Measurements from ENCODE around the gene DNHD1. TPM values are rescaled to one million over a fixed set of nuclear protein-coding genes. Genes with fewer than 3 reads are reported as not detected.

The DNHD1 gene
- total and polyA plus RNA-seq, 2 of the 13 experiments (the other 11 are each of a cell fraction or from before 2014, with no cell fraction given): 2.7 to 9.3 TPM

- no peak for TF ChIP-seq ZBTB3 (CRISPR knock-in tag; IDR thresholded peaks at IDR 0.05; ENCODE audit: borderline replicate concordance, low read depth)
- no peak; the same call in 1 of the 2 replicates for TF ChIP-seq REL (CRISPR knock-in tag; conservative IDR thresholded peaks at IDR 0.05)
- TF ChIP-seq HOXA3 (CRISPR knock-in tag; IDR thresholded peaks at IDR 0.05): peak; percentile 98
- no peak for TF ChIP-seq RELA (CRISPR knock-in tag; IDR thresholded peaks at IDR 0.05)
- TF ChIP-seq TSC22D2 (CRISPR knock-in tag; IDR thresholded peaks at IDR 0.05; ENCODE audit: borderline replicate concordance): no peak
- peak; percentile 56 for TF ChIP-seq ZNF883 (CRISPR knock-in tag; IDR thresholded peaks at IDR 0.05; ENCODE audit: not compliant biosample characterization)
- no peak for TF ChIP-seq REST (IDR thresholded peaks at IDR 0.05; ENCODE audit: borderline replicate concordance in 1 of 2, low read depth in 1 of 2, low read length in 2 of 2)
- no peak for TF ChIP-seq MEIS1 (CRISPR knock-in tag; IDR thresholded peaks at IDR 0.05; ENCODE audit: borderline replicate concordance)
- TF ChIP-seq ZNF431 (CRISPR knock-in tag; IDR thresholded peaks at IDR 0.05; ENCODE audit: borderline replicate concordance, low read depth): peak; percentile 9; the same call in 1 of the 2 replicates
- TF ChIP-seq AHR (CRISPR knock-in tag; IDR thresholded peaks at IDR 0.05): no peak; the same call in 1 of the 2 replicates
- TF ChIP-seq ZNF337 (CRISPR knock-in tag; IDR thresholded peaks at IDR 0.05; ENCODE audit: borderline replicate concordance, low read depth): no peak
- no peak for TF ChIP-seq U2AF1 (optimal IDR thresholded peaks at IDR 0.05; ENCODE audit: low read depth, low read length)
- TF ChIP-seq NFE2L2 (IDR thresholded peaks at IDR 0.05; ENCODE audit: low read length): no peak
- TF ChIP-seq FOSL1 (CRISPR knock-in tag; IDR thresholded peaks at IDR 0.05; ENCODE audit: borderline replicate concordance): no peak
- TF ChIP-seq ESRRA (CRISPR knock-in tag; IDR thresholded peaks at IDR 0.05; ENCODE audit: low read depth): no peak
- peak; percentile 29; the same call in 1 of the 2 replicates for TF ChIP-seq KLF11 (CRISPR knock-in tag; IDR thresholded peaks at IDR 0.05)
- TF ChIP-seq POLR2AphosphoS5 (IDR thresholded peaks at IDR 0.05; ENCODE audit: low read depth, low read length): peak; percentile 91
- no peak for TF ChIP-seq FOXP1 (IDR thresholded peaks at IDR 0.05)
- TF ChIP-seq FOXP1 (CRISPR knock-in tag; IDR thresholded peaks at IDR 0.05): no peak
- peak; percentile 64; the same call in 1 of the 2 replicates for TF ChIP-seq ZMYM4 (CRISPR knock-in tag; IDR thresholded peaks at IDR 0.05)
- peak; percentile 52; the same call in 1 of the 2 replicates for TF ChIP-seq ZBTB25 (CRISPR knock-in tag; IDR thresholded peaks at IDR 0.05)
- no peak for TF ChIP-seq ATF6 (CRISPR knock-in tag; conservative IDR thresholded peaks at IDR 0.05)
- TF ChIP-seq ZNF782 (CRISPR knock-in tag; IDR thresholded peaks at IDR 0.05; ENCODE audit: borderline replicate concordance): peak; percentile 69; the same call in 1 of the 2 replicates
- TF ChIP-seq TAF1 (CRISPR knock-in tag; IDR thresholded peaks at IDR 0.05): peak; percentile 89
These were observed 15.8 kb upstream of the DNHD1 start, which contains the start of the genes ARFIP2 and TIMM10B (continued) for GRCh38 chr11:6481012-6481923.

Data from HepG2 (cell line).